SKM-1 (cell line): ENCODE results near the gene SPNS2.
A peak's percentile ranks its signal among the peaks of the same experiment; 100 is the strongest.
"Not testable (repeated sequence)": the region's sequence is repeated elsewhere in the genome, so short reads cannot be mapped to it uniquely, and the experiment has no call there.

Source experiments
- DNase-seq: peaks from one replicate; lab custom pipeline; 2025; ENCODE audit not compliant: unreplicated experiment; lab: John Stamatoyannopoulos, UW

SPNS2 gene

DNA sequence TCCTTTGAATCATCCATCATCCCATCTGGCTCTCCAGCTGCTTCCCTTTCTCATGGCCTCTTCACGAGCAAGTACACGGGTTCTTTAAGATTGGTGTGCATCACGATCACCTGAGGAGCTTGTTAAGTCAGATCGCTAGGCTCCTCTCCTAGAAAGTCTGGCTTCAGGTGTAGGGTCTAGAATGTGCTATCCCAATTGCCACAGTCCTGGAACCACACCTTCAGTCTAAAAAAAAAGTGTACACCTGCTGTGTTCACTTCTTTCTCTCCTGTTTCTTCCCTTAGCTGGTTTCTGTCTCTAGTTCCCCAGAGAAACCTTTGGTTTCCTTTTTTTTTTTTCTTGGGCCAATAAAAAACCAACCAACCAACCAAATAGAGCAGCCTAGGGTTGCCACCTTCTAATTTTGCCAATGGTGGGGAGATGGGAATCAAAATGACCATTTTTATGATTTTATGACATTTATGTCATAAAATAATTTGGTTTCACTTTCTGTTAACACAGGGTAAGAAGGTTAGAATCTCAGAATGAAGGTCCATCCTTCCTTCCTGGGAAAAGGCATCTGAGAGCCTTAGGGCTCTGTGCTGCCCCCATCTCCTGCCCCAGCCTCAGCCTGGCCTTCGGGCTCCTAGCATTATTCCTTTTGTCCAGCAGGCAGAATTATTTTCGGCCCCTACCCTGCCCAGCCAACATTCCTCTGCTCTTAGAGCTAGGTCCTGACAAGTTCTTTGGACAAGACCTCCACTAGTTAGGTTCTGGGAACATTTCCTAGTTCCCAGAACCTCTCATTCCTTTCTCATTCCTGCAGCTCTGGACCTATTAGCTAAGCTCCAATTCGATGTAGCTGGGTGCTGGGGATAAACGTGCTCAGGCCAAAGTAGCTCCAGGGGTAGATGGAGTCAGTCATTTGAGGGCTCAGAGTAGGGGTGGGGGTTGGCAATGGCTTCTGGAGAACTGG lies 63.6 kb downstream of the SPNS2 start:
- no peak for DNase-seq

DNA sequence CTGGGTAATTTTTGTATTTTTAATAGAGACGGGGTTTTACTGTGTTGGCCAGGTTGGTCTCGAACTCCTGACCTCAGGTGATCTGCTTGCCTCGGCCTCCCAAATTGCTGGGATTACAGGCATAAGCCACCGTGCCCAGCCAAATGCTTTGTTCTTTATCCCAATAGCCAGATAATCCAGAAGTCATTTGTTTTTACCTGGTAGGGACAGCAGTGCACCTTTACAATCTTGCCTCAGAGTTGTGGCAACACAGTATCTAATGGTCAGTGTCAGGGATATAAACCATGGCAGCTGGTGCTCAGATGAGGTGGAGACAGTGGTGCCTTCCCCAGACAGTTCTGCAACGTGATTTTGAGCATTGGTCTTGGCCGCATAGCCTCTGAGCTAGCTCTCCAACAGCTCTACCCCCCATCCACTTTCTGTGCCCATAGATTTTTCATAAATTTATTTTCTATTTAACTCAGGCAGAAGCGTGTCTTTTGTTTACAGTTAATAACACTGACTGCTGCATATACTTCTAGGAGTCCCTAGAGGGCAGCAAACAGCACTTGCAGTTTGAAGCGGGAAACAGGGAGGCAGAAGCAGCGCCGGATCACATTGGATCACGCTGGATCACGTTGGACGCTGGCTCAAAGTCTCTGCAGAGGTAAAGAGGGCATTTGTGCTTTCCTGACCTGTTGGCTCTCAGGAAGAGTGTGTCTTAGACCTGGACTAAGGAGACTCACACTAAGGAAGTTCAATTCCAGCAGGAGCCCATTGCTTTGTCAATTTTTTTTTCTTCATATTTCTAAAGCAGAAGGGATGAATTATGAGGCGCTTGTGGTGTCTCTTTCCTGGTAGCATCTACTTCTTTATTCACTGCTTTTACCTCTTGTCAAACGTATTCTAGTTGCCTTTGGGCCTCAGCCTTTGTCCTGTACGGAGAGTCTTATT lies 66.8 kb downstream of the SPNS2 start:
- DNase-seq, result peak; percentile 57

DNA sequence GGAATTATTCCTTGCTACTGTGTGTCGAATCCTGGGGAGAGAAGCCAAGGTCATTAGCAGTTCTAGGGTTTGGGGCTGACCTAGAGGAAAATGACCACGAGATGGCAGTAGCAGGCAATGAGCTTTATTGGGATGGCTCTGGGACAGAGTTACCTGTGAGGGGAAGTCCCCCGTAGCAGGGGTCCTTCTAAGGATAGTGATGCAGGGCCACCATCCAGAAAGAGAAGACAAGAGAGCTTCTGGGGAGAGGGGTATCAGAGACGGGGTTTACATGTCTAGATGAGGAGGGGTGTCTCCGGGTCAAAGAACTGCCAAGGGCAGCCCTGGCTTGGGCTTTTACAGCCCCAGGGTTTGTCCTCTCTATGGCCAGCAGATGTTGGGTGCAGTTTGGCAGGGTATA lies 68.1 kb downstream of the SPNS2 start:
- no peak for DNase-seq

DNA sequence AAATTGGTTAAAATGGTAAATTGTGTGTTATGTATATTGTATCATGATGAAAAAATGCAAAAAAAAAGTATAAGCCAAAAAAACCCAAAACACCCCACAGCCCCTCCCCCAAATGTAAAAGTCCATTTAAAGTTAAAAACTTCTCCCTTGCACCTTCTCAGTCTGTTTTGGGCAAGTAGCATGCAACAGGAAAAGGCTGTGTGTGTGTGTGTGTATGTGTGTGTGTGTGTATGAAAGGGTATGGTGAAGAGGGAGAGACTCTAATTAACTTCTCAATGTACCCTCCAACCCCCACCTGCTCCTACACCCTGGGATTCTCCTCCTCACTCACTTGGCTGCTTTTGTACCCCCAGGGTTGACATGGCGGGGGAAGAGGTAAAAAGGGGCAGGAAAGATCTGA lies 70.9 kb downstream of the SPNS2 start:
- DNase-seq, result no peak

DNA sequence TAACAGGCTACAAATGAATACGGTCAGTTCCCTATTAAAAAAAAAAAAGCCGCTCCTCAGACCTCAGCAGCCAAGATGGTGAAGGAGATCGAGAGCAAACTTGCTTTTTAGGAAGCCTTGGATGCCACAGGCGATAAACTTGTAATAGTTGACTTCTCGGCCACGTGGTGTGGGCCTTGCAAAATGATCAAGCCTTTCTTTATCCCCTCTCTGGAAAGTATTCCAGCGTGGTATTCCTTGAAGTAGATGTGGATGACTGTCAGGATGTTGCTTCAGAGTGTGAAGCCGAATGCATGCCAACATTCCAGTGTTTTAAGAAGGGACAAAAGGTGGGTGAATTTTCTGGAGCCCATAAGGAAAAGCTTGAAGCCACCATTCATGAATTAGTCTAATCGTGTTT lies 73.5 kb downstream of the SPNS2 start:
- no peak for DNase-seq

DNA sequence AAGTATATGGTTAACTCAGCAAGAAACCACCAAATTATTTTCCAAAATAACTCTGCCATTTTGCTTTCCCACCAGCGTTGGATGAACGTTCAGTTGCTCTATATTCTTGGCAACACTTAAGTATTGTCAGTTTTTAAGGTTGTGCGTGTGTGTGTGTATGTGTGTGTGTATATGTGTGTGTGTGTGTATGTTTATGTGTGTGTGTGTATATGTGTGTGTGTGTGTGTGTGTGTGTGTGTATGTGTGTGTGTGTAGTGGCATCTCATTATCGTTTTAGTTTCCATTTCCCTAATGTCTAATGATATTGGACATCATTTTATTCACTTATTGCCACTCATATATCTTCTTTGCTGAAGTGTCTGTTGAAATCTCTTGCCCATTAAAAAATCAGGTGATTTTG lies 74.4 kb downstream of the SPNS2 start:
- DNase-seq, result no peak

DNA sequence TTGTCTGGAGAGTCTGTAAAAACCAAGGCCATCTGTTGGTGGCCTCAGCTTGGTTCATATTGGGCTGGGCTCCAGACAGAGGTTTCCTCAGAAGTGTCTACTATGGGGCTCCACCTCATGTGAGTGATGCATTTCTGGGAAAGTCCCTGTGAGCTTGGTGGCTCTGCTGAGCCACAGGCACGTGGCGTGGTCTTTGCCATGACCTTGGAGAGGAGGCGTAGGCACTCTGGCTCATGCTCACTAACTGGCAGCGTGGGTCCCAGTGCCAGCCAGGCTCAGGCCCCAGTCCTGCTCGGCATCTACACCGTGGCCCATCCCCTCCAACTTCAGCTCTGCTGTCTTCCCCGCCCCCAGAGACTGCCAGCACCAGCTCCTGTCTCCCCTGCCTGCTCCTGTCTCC lies 75.0 kb downstream of the SPNS2 start:
- DNase-seq, result no peak

DNA sequence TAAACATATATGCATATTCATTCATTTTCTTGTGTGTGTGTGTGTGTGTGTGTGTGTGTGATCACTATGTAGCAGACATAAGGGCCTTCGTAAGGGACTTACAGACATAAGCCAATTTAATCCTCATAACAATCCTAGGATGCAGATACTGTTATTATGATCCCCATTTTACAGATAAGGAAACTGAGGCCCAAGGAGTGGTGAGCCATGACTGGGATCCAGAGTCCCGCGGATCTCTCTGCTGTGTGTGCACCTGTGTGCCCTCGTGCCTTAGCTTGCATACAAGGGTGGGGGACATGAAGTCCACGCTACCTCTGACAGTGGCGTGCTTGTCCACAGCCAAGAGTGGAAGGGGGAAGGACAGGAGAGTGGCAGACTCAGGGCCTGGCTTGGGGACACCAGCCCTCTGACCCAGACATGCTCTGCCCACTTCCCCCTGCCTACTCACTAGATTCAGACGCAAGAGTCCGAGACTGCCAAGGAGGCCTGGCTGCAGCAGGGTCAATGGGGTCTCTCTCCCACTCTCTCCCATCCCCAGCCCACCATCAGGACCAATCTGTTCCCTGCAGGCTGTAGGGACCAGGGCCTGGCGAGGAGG lies 75.9 kb downstream of the SPNS2 start:
- no peak for DNase-seq

DNA sequence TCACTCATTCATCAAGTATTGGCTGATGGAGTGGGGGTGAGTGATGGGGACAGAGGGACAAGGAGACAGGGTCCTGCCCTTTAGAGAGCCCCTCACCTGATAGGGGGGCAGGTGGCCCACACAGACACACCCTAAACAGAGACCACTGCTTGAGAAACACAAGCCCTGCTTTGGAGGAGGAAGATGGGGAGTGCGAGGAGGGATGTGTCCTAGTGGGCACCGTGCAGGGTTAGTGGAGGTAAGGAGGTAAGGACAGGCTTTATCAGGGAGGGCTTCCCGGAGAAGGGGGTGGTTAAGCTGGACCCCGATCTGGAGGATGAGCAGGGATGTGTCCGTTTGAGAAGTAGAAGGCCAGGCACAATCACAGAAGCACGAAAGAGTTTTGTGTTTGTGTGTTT lies 77.5 kb downstream of the SPNS2 start:
- DNase-seq, result no peak

DNA sequence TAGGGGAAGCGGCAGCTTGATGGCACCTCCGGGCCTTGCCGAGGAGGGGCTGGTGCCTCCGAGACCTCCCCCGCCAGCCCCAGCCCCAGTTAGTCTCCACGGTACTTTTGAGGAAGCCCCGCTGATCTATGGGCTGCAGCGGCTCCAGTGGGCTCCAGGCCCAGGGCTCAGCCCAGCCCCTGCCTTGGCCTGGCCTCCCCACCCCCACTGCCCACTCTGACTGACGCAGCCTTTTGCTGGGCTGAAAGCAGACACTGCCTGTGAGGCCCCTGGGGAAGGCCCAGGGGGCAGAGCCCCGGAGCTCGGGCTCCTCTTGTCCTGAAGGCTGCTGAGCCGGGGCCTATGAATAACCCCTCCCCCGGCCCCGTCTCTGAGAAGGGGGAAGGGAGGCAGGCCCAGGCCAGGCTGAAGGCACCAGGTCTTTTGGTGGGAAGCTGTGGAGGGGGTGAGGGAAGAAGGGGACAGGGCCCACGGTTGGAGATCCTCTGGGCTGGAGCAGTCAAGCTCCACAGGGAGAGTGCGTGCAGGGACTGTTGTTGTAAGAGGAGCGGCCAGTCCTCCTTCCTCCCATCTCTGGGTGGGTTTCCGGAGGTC lies 78.1 kb downstream of the SPNS2 start:
- DNase-seq, result no peak

DNA sequence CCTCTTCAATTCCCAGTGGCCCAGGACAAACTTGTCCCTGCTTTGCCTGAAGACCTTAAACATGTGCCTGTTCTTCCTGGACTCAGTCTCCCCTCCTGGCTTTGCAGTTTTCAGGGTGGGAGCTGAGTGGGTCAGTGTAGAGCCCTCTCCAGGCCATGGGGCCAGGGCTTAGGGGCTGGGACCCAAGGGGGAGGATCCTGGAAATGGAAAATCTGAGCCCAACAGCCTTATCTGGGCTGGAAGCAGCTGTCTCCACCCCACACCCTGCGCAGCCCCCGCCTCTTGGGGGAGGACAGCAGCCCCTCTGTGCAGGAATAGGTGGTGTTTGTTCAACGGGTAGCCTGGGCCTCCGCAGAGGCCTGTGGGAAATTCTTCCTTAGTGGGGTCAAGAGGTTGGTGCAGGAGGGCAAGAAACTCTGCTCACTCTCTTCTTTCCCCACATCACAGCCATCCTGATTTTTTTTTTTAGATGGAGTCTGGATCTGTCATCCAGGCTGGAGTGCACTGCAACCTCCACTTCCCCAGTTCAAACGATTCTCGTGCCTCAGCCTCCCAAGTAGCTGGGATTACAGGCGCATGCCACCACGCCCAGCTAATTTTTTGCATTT lies 78.8 kb downstream of the SPNS2 start:
- DNase-seq, result no peak

DNA sequence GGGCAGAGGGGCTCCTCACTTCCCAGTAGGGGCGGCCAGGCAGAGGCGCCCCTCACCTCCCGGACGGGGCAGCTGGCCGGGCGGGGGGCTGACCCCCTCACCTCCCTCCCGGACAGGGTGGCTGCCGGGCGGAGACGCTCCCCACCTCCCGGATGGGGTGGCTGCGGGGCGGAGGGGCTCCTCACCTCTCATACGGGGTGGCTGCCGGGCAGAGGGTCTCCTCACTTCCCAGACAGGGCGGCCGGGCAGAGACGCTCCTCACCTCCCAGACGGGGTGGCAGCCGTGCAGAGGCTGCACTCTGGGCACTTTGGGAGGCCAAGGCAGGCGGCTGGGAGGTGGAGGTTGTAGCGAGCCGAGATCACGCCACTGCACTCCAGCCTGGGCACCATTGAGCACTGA lies 79.7 kb downstream of the SPNS2 start:
- DNase-seq, result not testable (repeated sequence)

DNA sequence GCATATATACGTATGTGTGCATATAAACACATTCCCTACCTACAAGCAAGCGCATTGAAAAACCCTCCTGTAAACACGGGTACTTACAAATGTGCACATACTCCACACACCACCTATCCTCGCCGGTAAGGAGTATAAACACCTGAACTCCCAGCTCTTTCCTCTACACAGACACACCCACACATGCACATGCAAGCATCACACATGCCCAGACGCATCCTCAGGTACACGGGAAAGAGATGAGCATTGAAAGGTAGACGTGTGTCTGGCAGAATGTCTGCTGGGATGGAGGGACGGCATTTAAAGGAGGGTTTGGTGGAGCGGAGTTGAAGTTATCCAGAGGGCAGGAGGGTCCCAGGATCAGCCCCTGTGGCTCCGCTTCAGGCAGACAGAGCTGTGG lies 81.0 kb downstream of the SPNS2 start:
- no peak for DNase-seq

DNA sequence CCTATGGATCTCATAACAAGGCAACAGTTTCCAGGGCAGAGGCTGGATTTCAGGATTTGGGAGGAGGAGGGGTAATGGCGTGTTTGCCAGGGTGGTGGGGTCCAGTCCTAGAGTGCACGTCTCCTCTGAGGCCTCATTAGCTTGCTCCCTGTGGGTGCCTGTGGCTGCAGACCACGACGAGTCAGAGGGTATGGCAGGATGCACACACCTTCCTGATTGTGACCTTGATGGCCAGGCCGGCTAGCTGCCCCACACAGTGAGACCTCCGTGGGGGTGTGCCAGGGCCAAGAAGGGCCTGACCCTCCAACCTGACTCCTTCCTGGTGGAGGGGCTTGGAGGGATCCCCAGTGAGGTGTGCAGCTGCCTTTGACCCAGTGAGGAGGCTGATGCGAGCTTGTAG lies 81.6 kb downstream of the SPNS2 start:
- DNase-seq, result no peak

DNA sequence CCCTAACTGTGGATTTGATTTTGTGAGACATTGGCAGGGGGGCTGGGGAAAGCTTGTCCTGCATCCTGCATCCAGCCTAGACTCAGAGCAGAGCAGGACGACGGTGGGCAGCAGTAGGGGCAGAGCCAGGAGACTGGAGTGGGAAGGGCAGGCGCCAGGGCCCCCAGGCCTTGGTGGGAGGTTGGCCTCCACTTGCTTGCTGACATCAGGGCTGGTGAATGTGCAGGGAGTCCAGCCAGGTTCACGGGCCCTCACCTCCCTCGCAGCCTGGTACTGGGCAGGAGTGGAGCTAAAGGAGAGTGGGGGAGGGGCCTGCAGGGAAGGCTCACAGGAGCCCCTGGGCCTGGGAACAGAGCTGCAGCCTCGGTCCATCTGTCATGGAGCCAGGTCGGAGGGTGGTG lies 83.4 kb downstream of the SPNS2 start:
- DNase-seq, result no peak

DNA sequence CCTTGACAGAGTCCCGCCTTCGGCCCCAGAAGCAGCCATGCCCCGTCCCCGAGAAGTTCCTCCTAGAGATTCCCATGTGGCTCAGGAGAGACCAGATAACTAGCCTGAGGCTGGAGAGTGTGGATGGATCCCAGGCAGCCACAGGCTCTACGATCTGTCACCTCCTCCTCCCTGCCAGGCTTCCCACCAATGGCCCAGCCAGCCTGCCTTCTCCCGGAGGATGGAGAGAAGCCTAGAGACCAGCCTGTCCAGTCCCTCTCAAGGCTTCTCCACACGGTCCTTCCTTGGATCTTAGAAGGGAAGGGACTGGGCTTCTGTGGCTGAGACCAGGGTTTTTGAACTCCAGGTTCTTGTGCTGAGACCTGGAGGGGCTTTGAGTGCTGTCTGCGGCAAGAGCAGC lies 84.0 kb downstream of the SPNS2 start:
- DNase-seq, result no peak

DNA sequence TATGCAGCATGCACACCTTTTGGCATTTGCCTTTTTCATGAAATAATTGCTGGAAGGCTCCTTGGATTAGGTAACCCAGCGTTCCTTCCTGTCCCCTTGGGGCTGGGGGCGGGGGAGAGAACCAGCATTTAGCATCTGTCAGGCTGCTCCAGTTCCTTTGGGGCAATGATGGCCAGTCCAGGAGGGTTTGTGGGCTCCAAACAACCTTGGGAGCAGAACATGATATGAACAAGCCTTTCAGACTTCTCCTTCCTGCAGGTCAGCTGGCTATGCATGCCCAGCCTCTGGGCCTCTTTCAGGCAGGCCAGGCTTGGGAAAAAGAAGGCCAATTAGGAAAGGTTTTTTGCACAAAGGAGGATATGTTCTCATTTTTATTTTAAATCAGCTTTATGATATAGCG lies 84.5 kb downstream of the SPNS2 start:
- no peak for DNase-seq

DNA sequence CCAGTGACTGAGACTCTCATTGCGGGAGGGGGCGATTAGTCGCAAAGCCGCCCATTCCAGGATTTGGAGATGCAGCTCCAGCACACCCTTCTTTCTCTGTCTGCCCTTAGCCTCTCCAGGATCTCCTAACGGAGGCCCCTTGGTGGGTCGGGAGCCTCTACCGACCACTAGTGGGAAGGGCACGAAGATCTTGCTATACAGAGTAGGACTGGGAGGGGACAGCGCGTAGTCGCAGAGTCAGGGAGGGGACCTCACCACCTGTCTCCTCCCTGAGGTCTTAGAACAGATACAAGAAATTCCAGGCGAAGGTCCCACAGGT lies 85.1 kb downstream of the SPNS2 start:
- no peak for DNase-seq

DNA sequence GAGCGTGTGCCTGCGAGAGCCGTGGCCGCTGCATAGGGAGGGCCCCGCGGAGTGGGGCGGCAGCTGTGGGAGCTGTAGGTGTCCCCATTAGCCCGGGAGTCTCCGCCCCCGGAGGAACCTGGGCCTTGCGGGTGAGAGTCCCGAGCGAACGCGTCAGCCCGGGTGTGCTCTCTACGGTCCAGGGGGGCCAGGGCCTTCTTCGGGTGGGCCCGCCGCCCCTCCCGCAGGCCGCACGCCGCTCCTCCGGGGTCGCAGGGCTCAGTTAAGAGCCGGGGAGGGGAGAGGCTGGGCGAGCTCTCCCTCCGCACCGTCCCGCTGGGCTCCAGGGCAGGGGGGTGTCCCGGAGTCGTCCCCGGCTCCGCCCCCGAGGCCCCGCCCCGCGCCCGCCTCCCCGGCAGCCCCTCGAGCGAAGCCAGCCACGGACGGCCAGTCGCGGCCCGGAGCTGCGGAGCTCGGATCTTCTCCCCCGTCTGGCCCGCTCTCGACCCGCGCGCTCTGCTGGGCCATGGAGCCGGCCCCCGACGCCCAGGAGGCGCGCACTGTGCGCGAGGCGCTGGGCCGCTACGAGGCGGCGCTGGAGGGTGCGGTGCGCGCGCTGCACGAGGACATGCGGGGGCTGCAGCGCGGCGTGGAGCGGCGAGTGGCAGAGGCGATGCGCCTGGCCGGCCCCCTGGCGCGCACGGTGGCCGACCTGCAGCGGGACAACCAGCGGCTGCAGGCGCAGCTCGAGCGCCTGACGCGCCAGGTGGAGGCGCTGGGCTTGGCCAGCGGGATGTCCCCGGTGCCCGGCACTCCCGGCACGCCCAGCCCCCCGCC lies 85.6 kb downstream of the SPNS2 start, which contains the start of gene SMTNL2:
Gene SMTNL2 (plus strand): TSS at position 429 of the 816 bp plus-strand sequence. CDS start 77 bp downstream, at position 506.
- no peak for DNase-seq
